Activated CD4-positive, alpha-beta T cell treated with anti-CD3 and anti-CD28 coated beads, Interleukin-10, Interleukin-2, amounts not matched to agents 100 ng/mL and 50 ng/mL, durations not matched to agents 16 hours and 8 hours (primary cell): ENCODE results near the gene COL13A1.

ENCODE experiments used
- DNase-seq: peaks from one replicate; pipeline ENCODE4 v3.0.0-alpha.2; 2020

COL13A1 gene

GRCh38 chr10:69792341-69792740 is 9.4 kb upstream of the COL13A1 start:
- DNase-seq: no peak

GRCh38 chr10:69794673-69795072 is 7.0 kb upstream of the COL13A1 start:
- no peak for DNase-seq

- DNase-seq: no peak
Observed at GRCh38 chr10:69795242-69795934, 6.3 kb upstream of the COL13A1 start.

GRCh38 chr10:69797959-69798358 is 3.7 kb upstream of the COL13A1 start:
- DNase-seq: no peak

GRCh38 chr10:69800109-69800508 is 1.6 kb upstream of the COL13A1 start:
- DNase-seq: peak; percentile 15

- no peak for DNase-seq
Observed at GRCh38 chr10:69800665-69801064, 1.0 kb upstream of the COL13A1 start.

- peak; percentile 43 for DNase-seq
Observed at GRCh38 chr10:69801094-69801433, 642 bp upstream of the COL13A1 start.

- no peak for DNase-seq
Observed at GRCh38 chr10:69802424-69803161, 887 bp downstream of the COL13A1 start.

GRCh38 chr10:69803809-69804208 is 2.1 kb downstream of the COL13A1 start:
- DNase-seq: no peak

- DNase-seq: no peak
Observed at GRCh38 chr10:69804775-69805174, 3.1 kb downstream of the COL13A1 start.

GRCh38 chr10:69807122-69807521 is 5.4 kb downstream of the COL13A1 start:
- DNase-seq: no peak

- no peak for DNase-seq
Observed at GRCh38 chr10:69807696-69808095, 6.0 kb downstream of the COL13A1 start.

GRCh38 chr10:69809318-69809717 is 7.6 kb downstream of the COL13A1 start:
- DNase-seq: no peak

GRCh38 chr10:69810097-69810496 is 8.4 kb downstream of the COL13A1 start:
- no peak for DNase-seq

- no peak for DNase-seq
Observed at GRCh38 chr10:69810675-69811397, 9.1 kb downstream of the COL13A1 start.

- no peak for DNase-seq
Observed at GRCh38 chr10:69813632-69814031, 11.9 kb downstream of the COL13A1 start.

GRCh38 chr10:69814251-69814650 is 12.5 kb downstream of the COL13A1 start:
- no peak for DNase-seq

- DNase-seq: no peak
Observed at GRCh38 chr10:69815104-69815503, 13.4 kb downstream of the COL13A1 start.

- DNase-seq: no peak
Observed at GRCh38 chr10:69816521-69816920, 14.8 kb downstream of the COL13A1 start.

- no peak for DNase-seq
Observed at GRCh38 chr10:69817078-69817581, 15.4 kb downstream of the COL13A1 start.

GRCh38 chr10:69818676-69819239 is 17.1 kb downstream of the COL13A1 start:
- no peak for DNase-seq

GRCh38 chr10:69819716-69820506 is 18.2 kb downstream of the COL13A1 start:
- peak; percentile 13 for DNase-seq

- no peak for DNase-seq
Observed at GRCh38 chr10:69820817-69821216, 19.1 kb downstream of the COL13A1 start.
